K562 (cell line): Measurements from ENCODE around the gene DOCK7. TPM values are rescaled to one million over a fixed set of nuclear protein-coding genes. Genes with fewer than 3 reads are reported as not detected.

ENCODE experiments used
- DPF2 ChIP-seq: fragments of 450-650 bp; IDR thresholded peaks from 2 replicates; pipeline ENCODE4 v1.6.1; 2016
- FOXM1 ChIP-seq, 2 experiments: fragments of 450-650 bp in 1 of 2; sonication (generic) in 1 of 2; formaldehyde crosslinking in 1 of 2; IDR thresholded peaks; 2 replicates each; pipeline versions ENCODE4 v1.6.1 to v1.9.0; 2017 to 2022; ENCODE audit warnings: low read depth in 2 of 2, mild to moderate bottlenecking in 2 of 2, missing genetic modification reagents in 1 of 2, moderate library complexity in 1 of 2
- MAX ChIP-seq: sonication (generic); formaldehyde crosslinking; IDR thresholded peaks from 2 replicates; pipeline ENCODE4 v1.9.0; 2022; ENCODE audit warnings: mild to moderate bottlenecking, missing genetic modification reagents
- NR4A1 ChIP-seq, 2 experiments: fragments of 250-450 bp in 1 of 2; fragments of 450-650 bp in 1 of 2; sonication (Bioruptor Pico) in 1 of 2; IDR thresholded peaks; 2 replicates each; pipeline versions ENCODE4 v1.4.0 to v1.6.1; 2016 to 2020; ENCODE audit warnings: mild to moderate bottlenecking in 2 of 2, missing compliant biosample characterization in 1 of 2, missing genetic modification characterization in 1 of 2, moderate library complexity in 1 of 2
- PRPF4 ChIP-seq: fragments of 200-400 bp; formaldehyde crosslinking; IDR thresholded peaks from one replicate; pipeline ENCODE4 v1.6.1; 2017; ENCODE audit warnings: low read length, low read depth, mild to moderate bottlenecking; ENCODE audit not compliant: insufficient read depth, poor library complexity, severe bottlenecking
- RNF2 ChIP-seq: sonication (generic); IDR thresholded peaks from 2 replicates; pipeline ENCODE4 v1.6.1; 2016
- SETDB1 ChIP-seq: IDR thresholded peaks from one replicate; pipeline ENCODE4 v1.6.1; 2012; ENCODE audit warnings: low read length, control low read depth, inconsistent platforms
- ZNF146 ChIP-seq: IDR thresholded peaks from one replicate; pipeline ENCODE4 v1.6.1; 2018; ENCODE audit warnings: missing compliant biosample characterization; ENCODE audit not compliant: unreplicated experiment
- ZNF561 ChIP-seq: fragments of 450-650 bp; formaldehyde crosslinking; conservative IDR thresholded peaks from 2 replicates; pipeline ENCODE4 v1.4.0; 2020; ENCODE audit warnings: mild to moderate bottlenecking, moderate library complexity
- polyA plus RNA-seq, 8 experiments: library from polyadenylated mRNA; depleted of rRNA in 4 of 8; stranded (reverse) in 5 of 8; unstranded in 3 of 8; fragments of >200 nt; fragmentation: Nextera tagmentation in 2 of 8; fragmentation: Illumina TruSeq in 1 of 8; extraction: Ambion mirVana in 2 of 8; extraction: Trizol in 1 of 8; gene quantifications; 2 replicates each; pipeline versions ENCODE4 v1.2.1 to v1.2.3, GENCODE V29; 2011 to 2014; ENCODE audit warnings: inconsistent platforms in 1 of 8, missing spikeins in 1 of 8
- total RNA-seq, 7 experiments: library from RNA; depleted of rRNA in 6 of 7; stranded (reverse); fragments of >200 nt in 6 of 7; fragmentation: Illumina TruSeq in 2 of 7; extraction: Trizol in 2 of 7; gene quantifications; 2 replicates each; pipeline versions ENCODE4 v1.2.1 to v1.2.3, GENCODE V29; 2011 to 2021; ENCODE audit warnings: low replicate concordance in 1 of 7
- TF ChIP-seq, protein P1 (sequence below): fragments of 200-800 bp; sonication (Bioruptor generic); IDR thresholded peaks from 2 replicates; pipeline ENCODE4 v1.6.1; 2017; ENCODE audit warnings: missing genetic modification characterization, missing compliant biosample characterization
- TF ChIP-seq, protein P2 (sequence below): sonication (generic); formaldehyde crosslinking; IDR thresholded peaks from 2 replicates; pipeline ENCODE4 v1.8.0; 2023; ENCODE audit warnings: mild to moderate bottlenecking, missing genetic modification reagents
- TF ChIP-seq, protein P3 (sequence below): IDR thresholded peaks from 3 replicates; pipeline ENCODE4 v1.6.1; 2011; ENCODE audit warnings: borderline replicate concordance, mild to moderate bottlenecking, moderate library complexity; ENCODE audit not compliant: insufficient read length; ENCODE audit errors: extremely low read depth
- TF ChIP-seq, protein P4 (sequence below): fragments of 250-450 bp; sonication (Bioruptor Pico); IDR thresholded peaks from 2 replicates; pipeline ENCODE4 v1.4.0; 2020
- TF ChIP-seq, protein P5 (sequence below), 2 experiments: fragments of 250-450 bp in 1 of 2; fragments of 450-650 bp in 1 of 2; sonication (Bioruptor Pico) in 1 of 2; IDR thresholded peaks; 2 replicates each; pipeline versions ENCODE4 v1.6.1 to v1.8.0; 2016 to 2021; ENCODE audit warnings: mild to moderate bottlenecking in 2 of 2, moderate library complexity in 2 of 2, missing compliant biosample characterization in 1 of 2, missing genetic modification characterization in 1 of 2

Gene DOCK7
- total and polyA plus RNA-seq, 9 of the 15 experiments (the other 6 are each of a cell fraction or from before 2014, with no cell fraction given) = 4.9 to 35.1 (median 12.6) TPM

GRCh38 chr1:62436466-62437272, 251.5 kb downstream of the DOCK7 start, which contains the start of gene USP1 (continued):
- TF ChIP-seq, protein P1, sequence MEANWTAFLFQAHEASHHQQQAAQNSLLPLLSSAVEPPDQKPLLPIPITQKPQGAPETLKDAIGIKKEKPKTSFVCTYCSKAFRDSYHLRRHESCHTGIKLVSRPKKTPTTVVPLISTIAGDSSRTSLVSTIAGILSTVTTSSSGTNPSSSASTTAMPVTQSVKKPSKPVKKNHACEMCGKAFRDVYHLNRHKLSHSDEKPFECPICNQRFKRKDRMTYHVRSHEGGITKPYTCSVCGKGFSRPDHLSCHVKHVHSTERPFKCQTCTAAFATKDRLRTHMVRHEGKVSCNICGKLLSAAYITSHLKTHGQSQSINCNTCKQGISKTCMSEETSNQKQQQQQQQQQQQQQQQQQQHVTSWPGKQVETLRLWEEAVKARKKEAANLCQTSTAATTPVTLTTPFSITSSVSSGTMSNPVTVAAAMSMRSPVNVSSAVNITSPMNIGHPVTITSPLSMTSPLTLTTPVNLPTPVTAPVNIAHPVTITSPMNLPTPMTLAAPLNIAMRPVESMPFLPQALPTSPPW (CRISPR knock-in tag) = peak; percentile 54
- peak; percentile 73 for TF ChIP-seq MAX
- TF ChIP-seq, protein P2, sequence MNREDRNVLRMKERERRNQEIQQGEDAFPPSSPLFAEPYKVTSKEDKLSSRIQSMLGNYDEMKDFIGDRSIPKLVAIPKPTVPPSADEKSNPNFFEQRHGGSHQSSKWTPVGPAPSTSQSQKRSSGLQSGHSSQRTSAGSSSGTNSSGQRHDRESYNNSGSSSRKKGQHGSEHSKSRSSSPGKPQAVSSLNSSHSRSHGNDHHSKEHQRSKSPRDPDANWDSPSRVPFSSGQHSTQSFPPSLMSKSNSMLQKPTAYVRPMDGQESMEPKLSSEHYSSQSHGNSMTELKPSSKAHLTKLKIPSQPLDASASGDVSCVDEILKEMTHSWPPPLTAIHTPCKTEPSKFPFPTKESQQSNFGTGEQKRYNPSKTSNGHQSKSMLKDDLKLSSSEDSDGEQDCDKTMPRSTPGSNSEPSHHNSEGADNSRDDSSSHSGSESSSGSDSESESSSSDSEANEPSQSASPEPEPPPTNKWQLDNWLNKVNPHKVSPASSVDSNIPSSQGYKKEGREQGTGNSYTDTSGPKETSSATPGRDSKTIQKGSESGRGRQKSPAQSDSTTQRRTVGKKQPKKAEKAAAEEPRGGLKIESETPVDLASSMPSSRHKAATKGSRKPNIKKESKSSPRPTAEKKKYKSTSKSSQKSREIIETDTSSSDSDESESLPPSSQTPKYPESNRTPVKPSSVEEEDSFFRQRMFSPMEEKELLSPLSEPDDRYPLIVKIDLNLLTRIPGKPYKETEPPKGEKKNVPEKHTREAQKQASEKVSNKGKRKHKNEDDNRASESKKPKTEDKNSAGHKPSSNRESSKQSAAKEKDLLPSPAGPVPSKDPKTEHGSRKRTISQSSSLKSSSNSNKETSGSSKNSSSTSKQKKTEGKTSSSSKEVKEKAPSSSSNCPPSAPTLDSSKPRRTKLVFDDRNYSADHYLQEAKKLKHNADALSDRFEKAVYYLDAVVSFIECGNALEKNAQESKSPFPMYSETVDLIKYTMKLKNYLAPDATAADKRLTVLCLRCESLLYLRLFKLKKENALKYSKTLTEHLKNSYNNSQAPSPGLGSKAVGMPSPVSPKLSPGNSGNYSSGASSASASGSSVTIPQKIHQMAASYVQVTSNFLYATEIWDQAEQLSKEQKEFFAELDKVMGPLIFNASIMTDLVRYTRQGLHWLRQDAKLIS (CRISPR knock-in tag) = no peak
- TF ChIP-seq, protein P3, sequence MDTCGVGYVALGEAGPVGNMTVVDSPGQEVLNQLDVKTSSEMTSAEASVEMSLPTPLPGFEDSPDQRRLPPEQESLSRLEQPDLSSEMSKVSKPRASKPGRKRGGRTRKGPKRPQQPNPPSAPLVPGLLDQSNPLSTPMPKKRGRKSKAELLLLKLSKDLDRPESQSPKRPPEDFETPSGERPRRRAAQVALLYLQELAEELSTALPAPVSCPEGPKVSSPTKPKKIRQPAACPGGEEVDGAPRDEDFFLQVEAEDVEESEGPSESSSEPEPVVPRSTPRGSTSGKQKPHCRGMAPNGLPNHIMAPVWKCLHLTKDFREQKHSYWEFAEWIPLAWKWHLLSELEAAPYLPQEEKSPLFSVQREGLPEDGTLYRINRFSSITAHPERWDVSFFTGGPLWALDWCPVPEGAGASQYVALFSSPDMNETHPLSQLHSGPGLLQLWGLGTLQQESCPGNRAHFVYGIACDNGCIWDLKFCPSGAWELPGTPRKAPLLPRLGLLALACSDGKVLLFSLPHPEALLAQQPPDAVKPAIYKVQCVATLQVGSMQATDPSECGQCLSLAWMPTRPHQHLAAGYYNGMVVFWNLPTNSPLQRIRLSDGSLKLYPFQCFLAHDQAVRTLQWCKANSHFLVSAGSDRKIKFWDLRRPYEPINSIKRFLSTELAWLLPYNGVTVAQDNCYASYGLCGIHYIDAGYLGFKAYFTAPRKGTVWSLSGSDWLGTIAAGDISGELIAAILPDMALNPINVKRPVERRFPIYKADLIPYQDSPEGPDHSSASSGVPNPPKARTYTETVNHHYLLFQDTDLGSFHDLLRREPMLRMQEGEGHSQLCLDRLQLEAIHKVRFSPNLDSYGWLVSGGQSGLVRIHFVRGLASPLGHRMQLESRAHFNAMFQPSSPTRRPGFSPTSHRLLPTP = no peak
- no peak; the same call in 1 of the 2 replicates for TF ChIP-seq NR4A1 (CRISPR knock-in tag; IDR thresholded peaks at IDR 0.05)
- TF ChIP-seq NR4A1 (tag; IDR thresholded peaks at IDR 0.05) = no peak; the same call in 1 of the 2 replicates
- no peak for TF ChIP-seq ZNF146 (CRISPR knock-in tag)
- peak; percentile 81 for TF ChIP-seq FOXM1 (IDR thresholded peaks at IDR 0.05; ENCODE audit: low read depth)
- TF ChIP-seq FOXM1 (CRISPR knock-in tag; IDR thresholded peaks at IDR 0.05; ENCODE audit: low read depth) = no peak
- TF ChIP-seq, protein P4, sequence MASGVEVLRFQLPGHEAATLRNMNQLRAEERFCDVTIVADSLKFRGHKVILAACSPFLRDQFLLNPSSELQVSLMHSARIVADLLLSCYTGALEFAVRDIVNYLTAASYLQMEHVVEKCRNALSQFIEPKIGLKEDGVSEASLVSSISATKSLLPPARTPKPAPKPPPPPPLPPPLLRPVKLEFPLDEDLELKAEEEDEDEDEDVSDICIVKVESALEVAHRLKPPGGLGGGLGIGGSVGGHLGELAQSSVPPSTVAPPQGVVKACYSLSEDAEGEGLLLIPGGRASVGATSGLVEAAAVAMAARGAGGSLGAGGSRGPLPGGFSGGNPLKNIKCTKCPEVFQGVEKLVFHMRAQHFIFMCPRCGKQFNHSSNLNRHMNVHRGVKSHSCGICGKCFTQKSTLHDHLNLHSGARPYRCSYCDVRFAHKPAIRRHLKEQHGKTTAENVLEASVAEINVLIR (CRISPR knock-in tag) = no peak
- no peak for TF ChIP-seq ZNF561 (CRISPR knock-in tag)
- TF ChIP-seq, protein P5, sequence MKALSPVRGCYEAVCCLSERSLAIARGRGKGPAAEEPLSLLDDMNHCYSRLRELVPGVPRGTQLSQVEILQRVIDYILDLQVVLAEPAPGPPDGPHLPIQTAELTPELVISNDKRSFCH (CRISPR knock-in tag; IDR thresholded peaks at IDR 0.05) = no peak
- TF ChIP-seq, protein P5 (tag; IDR thresholded peaks at IDR 0.05) = peak; percentile 51; the same call in 1 of the 2 replicates
- TF ChIP-seq SETDB1 = no peak
- TF ChIP-seq PRPF4 = no peak
- no peak for TF ChIP-seq DPF2
- TF ChIP-seq RNF2 = 0 out of 2 replicates have a peak, but pooled peaks have one; percentile 16
